Epithelial cell of proximal tubule (primary cell): ENCODE data around the gene SERTAD2. TPM values are rescaled to one million over a fixed set of nuclear protein-coding genes. Genes with fewer than 3 reads are reported as not detected.

Source experiments
- DNase-seq: peaks from one replicate; pipeline ENCODE4 v3.0.0-alpha.2; 2011; ENCODE audit warnings: low read depth
- H3K4me3 ChIP-seq: 2 replicates; pipeline ENCODE4 v1.5.1; 2011; ENCODE audit warnings: low read depth, mild to moderate bottlenecking, low read length
- total RNA-seq: library from RNA; depleted of rRNA; stranded (reverse); fragments of >200 nt; gene quantifications from 2 replicates; pipeline ENCODE4 v1.2.3, GENCODE V29; 2015
- TF ChIP-seq, protein P1 (sequence below): conservative IDR thresholded peaks from 2 replicates; pipeline ENCODE4 v1.5.1; 2012; ENCODE audit warnings: low read depth, mild to moderate bottlenecking, low read length

The SERTAD2 gene
- total RNA-seq, 1 donor from 2014 or later, result 20.9 TPM

GRCh38 chr2:64697297-64698176 is 43.8 kb upstream of the SERTAD2 start:
- TF ChIP-seq, protein P1, sequence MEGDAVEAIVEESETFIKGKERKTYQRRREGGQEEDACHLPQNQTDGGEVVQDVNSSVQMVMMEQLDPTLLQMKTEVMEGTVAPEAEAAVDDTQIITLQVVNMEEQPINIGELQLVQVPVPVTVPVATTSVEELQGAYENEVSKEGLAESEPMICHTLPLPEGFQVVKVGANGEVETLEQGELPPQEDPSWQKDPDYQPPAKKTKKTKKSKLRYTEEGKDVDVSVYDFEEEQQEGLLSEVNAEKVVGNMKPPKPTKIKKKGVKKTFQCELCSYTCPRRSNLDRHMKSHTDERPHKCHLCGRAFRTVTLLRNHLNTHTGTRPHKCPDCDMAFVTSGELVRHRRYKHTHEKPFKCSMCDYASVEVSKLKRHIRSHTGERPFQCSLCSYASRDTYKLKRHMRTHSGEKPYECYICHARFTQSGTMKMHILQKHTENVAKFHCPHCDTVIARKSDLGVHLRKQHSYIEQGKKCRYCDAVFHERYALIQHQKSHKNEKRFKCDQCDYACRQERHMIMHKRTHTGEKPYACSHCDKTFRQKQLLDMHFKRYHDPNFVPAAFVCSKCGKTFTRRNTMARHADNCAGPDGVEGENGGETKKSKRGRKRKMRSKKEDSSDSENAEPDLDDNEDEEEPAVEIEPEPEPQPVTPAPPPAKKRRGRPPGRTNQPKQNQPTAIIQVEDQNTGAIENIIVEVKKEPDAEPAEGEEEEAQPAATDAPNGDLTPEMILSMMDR, result no peak
- no peak overlapping the region for H3K4me3 ChIP-seq
- DNase-seq, result no peak

DNA sequence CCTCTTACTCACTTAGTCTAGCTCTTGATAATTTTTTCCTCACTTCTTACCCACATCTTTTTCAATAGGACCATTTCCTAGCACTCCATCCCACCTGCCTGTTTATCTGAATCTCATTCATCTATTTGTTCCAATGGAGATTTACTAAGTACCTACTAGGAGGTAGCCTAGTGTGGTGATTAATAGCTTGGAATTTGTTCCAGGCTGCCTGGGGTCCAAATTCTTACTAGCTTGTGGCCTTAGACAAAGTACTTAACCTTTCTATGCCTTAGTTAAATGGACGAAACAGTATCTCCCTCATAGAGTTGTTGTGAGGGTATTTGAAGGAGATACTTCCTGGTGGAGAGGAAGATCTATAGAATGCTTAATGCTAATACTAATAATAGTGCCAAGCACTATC is 42.9 kb upstream of the SERTAD2 start:
- DNase-seq, result no peak

DNA sequence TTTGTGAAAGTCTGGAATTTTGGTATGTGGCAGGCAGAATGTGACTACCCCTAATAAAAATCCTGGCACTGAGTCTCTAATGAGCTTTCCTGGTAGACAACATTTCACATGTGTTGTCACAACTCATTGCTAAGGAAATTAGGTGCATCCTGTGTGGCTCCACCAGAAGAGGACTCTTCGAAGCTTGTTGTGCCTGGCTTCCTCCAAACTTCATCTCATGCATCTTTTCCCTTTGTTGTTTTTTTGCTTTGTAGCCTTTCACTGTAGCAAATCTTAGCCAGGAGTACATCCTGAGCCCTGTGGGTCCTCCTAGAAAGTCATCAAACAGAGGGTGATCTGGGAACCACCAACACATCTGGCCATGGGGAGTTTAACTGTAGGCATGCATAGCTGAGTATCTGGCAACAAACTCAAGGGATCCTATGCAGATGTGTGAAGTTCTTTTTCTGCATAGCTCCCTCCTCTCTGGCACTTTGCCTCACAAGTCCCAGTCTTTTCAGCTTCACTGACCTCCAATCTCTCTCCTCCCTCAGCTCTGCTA is 42.1 kb upstream of the SERTAD2 start:
- TF ChIP-seq, protein P1, result no peak
- no peak overlapping the region for H3K4me3 ChIP-seq
- no peak for DNase-seq

More for the DNA sequence above, 42.9 kb upstream of the SERTAD2 start:
- TF ChIP-seq, protein P1, result no peak
- H3K4me3 ChIP-seq, result no peak overlapping the region

- no peak for DNase-seq
- TF ChIP-seq, protein P1, result no peak
- no peak overlapping the region for H3K4me3 ChIP-seq
Measured at GRCh38 chr2:64692401-64692800, 38.7 kb upstream of the SERTAD2 start.

GRCh38 chr2:64688909-64689308 is 35.2 kb upstream of the SERTAD2 start:
- TF ChIP-seq, protein P1, result no peak
- no peak overlapping the region for H3K4me3 ChIP-seq
- no peak for DNase-seq

DNA sequence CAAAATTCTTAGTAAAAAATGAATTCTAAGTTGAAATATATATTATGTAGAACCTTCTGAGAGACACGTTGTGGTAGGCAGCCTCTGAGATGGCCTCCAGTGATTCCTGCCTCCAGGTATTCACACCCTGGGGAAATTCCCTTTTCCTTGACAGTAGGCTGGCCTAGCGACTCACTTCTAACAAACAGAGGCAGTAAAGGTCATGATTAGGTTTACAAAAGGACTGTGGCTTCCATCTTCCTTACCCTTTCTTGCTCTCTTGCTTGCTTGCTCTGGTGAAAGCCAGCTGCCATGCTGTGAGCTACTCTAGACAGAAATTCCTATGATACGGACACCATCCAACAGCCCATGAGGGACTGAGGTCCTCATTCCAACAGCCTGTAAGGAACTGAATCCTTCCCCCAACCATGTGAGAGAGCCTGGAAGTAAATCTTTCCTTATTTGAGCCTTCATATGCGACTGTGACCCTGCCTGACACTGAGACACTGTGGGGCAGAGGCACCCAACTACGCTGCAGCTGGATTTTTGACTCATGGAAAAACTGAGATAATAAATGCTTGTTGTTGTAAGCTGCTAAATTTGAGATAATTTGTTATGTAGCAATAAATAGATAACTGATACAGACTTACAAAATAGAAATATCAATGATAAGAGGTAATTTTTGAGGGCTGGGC is 32.7 kb upstream of the SERTAD2 start:
- no peak for DNase-seq
- TF ChIP-seq, protein P1, result no peak
- no peak overlapping the region for H3K4me3 ChIP-seq
